EH (cell line): ENCODE results near the gene NCS1.
"Not testable (repeated sequence)": the region's sequence is repeated elsewhere in the genome, so short reads cannot be mapped to it uniquely, and the experiment has no call there.

Source experiments
- DNase-seq: peaks from one replicate; pipeline ENCODE4 v3.0.0-alpha.2; 2015; ENCODE audit warnings: low read depth

The NCS1 gene

GRCh38 chr9:130237763-130238524, 65.7 kb downstream of the NCS1 start:
- no peak for DNase-seq

GRCh38 chr9:130239363-130239695, 67.1 kb downstream of the NCS1 start:
- DNase-seq: no peak

DNA sequence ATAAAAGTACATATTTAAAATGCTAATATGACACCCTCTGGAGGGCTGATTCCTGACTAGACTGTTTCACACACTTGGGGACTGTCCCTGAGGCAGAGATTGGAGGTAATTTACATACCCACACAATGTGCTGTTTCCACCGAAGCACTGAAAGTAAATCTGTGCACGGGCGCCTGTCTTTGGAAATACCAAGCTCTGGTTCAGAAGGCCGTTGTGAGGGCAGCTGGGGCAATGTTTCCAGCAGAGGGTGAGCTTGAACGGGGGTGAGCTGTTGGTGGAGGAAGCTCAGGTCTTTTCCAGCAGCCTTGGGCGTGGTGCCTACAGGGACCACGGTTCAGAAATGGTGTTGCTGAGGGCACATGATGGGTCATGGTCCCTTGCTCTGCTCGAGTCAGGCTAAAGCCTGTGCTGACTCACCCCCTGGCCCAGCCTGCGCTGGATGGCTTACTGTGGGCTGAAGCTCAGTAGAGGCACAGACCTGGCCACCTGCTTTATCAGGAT, 67.6 kb downstream of the NCS1 start:
- DNase-seq: peak; percentile 16

GRCh38 chr9:130240410-130241197, 68.4 kb downstream of the NCS1 start:
- peak; percentile 81 for DNase-seq

- no peak for DNase-seq
These were observed 69.0 kb downstream of the NCS1 start for GRCh38 chr9:130241198-130241535.

- DNase-seq: no peak
These were observed 70.2 kb downstream of the NCS1 start for GRCh38 chr9:130242270-130243014.

DNA sequence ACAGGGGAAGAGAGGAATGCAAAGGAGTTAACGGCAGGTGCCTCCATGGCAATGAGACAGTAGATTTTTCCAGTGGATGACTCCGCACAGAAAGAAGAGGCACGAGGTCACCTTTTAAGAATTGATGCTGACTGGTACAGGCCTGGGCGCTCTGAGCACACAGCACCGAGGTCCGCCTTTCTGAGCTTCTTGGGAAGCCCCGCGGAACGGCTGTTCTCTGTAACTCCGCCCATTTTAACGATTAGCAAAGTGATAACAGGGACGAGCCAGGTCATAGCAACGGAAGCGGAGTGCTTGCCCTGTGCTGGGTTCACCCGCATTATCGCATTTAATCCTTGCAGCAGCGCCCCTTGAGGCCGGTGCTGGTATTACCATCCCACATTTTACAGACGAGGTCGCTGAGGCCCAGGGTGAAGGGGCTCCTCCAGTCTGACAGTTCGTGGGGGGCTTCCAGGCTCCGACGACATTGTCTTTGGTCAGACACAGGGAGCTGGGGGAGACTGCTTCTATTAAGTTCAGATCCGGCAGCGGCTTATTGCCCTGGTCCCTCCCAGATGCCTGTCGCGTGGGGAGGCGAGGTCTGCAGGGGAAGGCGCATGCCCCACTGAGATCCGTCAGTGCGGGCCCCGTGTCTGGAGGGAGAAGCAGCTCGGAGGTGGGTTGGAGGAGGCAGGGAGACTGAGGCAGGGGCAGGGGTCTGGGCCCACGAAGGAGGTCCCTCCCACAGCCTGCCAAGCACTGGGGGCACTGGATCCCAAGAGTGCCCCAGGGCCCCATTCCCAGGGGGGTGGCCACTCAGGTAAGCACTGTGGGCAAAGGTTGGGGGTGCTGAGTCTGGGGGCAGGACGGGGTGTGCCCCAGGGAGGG, 71.0 kb downstream of the NCS1 start:
- peak; percentile 60 for DNase-seq

- DNase-seq: no peak
These were observed 71.6 kb downstream of the NCS1 start for GRCh38 chr9:130243882-130244170.

GRCh38 chr9:130244548-130245165, 72.5 kb downstream of the NCS1 start:
- no peak for DNase-seq

GRCh38 chr9:130245474-130245873, 73.3 kb downstream of the NCS1 start:
- DNase-seq: no peak

GRCh38 chr9:130246126-130246525, 73.9 kb downstream of the NCS1 start:
- no peak for DNase-seq

GRCh38 chr9:130254747-130255630, 82.8 kb downstream of the NCS1 start:
- DNase-seq: no peak

GRCh38 chr9:130255631-130256134, 83.5 kb downstream of the NCS1 start:
- no peak for DNase-seq

DNA sequence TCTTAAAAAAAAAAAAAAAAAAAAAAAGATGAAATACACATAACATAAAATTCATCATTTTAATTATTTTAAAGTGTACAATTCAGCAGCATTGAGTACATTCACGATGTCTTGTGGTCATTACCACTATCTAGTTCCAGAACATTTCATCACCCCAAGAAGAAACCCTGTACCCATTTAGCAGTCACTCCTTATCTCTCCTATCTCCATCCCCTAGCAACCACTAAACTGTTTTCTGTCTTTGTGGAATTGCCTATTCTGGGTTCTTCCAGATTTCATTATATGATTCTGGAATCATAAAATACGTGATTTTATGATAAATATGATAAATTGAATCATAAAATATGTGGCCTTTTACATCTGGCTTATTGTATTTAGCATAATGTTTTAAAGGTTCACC, 84.4 kb downstream of the NCS1 start:
- DNase-seq: no peak

DNA sequence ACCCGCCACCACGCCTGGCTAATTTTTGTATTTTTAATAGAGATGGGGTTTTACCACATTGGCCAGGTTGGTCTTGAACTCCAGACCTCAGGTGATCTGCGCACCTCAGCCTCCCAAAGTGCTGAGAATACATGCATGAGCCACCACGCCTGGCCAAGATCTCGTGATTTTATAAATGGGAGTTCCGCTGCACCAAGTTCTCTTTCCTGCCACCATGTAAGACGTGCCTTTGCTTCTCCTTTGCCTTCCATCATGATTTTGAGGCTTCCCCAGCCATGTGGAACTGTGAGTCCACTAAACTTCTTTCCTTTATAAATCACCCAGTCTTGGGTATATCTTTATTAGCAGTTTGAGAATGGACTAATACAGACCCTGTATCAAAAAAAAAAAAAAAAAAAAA, 85.9 kb downstream of the NCS1 start:
- DNase-seq: not testable (repeated sequence)

- no peak for DNase-seq
These were observed 86.8 kb downstream of the NCS1 start for GRCh38 chr9:130259044-130259443.

DNA sequence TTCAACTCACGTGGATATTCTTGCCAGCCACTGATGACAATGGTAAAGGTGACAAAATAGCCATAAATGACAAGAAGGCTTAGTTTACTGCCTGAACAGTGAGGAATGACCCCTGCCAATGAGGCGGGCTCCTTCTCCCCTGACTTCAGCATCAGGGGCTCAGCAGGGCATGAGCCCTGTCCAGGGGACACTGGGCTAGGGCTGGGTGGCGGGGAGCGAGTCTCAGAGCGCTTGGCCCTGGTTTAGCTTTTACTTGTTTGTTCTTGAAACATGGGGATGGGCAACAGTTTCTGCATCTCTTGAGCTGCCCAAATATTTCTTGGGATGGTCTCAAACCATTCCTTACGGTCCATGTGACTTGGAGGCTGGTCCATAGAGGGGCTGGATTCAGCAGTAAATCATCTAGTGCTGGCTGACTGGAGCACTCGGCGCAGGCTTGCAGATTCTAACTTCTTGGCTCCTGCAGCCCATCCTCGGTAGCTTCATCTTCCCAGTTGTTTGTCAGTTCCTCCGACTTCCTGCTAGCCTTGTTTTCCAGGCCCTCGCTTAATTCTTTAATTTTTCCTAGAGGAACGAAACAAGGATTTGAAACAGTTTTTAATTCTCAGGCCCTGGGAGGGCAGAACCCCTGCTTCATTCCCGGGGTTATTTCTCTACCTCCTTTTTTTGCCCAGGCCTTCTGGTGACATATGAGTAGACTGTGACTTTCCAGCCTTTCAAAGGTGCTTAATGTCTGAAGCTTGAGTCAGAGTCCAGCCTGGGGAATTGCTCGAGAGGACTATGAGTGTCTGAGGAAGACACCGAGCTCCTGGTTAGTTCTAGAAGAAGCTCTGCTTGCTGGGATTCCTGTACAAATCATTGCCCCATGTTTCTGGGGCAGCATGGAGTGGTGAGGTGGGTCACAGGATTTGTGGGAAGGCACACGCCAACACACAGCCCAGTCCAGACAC, 88.9 kb downstream of the NCS1 start:
- DNase-seq: no peak

DNA sequence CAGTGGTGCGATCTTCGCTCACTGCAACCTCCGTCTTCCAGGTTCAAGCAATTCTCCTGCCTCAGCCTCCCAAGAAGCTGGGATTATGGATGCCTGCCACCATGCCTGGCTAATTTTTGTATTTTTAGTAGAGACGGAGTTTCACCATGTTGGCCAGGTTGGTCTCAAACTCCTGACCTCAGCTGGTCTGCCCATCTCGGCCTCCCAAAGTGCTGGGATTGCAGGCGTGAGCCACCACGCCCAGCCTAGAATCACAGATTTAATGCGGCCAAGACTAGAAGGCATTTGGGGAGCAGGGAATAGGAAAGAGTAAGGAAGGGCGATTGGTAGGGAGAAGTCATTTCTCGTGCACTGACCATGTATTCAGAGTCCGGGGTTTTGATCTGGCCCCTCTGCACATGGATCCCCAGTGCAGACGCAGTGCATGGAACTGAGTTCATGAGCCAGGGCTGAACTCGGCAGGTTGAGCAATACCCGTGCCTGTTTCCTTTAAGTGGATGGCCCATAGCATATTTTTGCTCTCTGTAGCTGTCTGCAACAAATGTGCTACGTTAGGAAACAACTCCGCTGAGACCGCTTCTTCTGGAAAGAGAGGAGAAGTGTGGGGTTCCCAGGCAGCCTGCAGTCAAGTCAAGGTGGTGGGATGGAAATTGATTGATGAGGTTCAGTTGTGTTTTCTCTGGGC, 90.0 kb downstream of the NCS1 start:
- no peak for DNase-seq

GRCh38 chr9:130262771-130263170, 90.6 kb downstream of the NCS1 start:
- no peak for DNase-seq
